ENCODE results near the gene B4GALNT4. TPM values are rescaled to one million over a fixed set of nuclear protein-coding genes. Genes with fewer than 3 reads are reported as not detected.
A peak's percentile ranks its signal among the peaks of the same experiment; 100 is the strongest.
"Not testable (repeated sequence)": the region's sequence is repeated elsewhere in the genome, so short reads cannot be mapped to it uniquely, and the experiment has no call there.

The B4GALNT4 gene
- total and polyA plus RNA-seq, 2 experiments from 2014 or later: 35.8 to 94.4 TPM

DNA sequence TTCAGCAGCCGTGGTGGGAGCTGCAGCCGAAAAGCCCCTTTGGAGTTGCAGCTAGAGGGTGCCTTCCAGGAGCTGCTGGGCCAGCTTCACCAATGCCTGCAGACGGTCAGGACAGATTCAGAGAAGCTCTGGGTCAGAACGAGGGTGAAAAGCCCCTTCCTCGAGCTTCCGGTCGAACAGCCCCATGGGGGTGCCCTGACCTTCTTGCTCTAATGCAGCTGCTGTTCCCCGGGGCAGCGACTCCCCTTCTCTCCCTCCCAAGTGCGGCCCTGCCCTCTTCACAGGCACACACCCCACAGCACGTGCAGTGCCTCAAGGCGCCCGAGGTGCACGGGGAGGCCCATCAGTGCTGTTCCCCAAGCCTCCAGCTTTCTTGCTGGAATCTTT, 39.0 kb upstream of the B4GALNT4 start:
- Histone ChIP-seq H3K4me1 (ENCODE audit: low read depth) (peaks cover 25% of the 10 kb centered on the region), H3K36me3 (no peaks in the 10 kb centered on the region), H3K27me3 (no peaks in the 10 kb centered on the region), H3K9me3 (ENCODE audit: low read depth) (no peaks in the 10 kb centered on the region), H3K27ac (no peak overlapping the region), H3K4me3 (no peak overlapping the region)
- TF ChIP-seq, protein P1, sequence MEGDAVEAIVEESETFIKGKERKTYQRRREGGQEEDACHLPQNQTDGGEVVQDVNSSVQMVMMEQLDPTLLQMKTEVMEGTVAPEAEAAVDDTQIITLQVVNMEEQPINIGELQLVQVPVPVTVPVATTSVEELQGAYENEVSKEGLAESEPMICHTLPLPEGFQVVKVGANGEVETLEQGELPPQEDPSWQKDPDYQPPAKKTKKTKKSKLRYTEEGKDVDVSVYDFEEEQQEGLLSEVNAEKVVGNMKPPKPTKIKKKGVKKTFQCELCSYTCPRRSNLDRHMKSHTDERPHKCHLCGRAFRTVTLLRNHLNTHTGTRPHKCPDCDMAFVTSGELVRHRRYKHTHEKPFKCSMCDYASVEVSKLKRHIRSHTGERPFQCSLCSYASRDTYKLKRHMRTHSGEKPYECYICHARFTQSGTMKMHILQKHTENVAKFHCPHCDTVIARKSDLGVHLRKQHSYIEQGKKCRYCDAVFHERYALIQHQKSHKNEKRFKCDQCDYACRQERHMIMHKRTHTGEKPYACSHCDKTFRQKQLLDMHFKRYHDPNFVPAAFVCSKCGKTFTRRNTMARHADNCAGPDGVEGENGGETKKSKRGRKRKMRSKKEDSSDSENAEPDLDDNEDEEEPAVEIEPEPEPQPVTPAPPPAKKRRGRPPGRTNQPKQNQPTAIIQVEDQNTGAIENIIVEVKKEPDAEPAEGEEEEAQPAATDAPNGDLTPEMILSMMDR (IDR thresholded peaks at IDR 0.05; ENCODE audit: low read depth, low read length): no peak
- no peak for DNase-seq (ENCODE audit: low read depth in 1 of 2, low spot score in 1 of 2)

DNA sequence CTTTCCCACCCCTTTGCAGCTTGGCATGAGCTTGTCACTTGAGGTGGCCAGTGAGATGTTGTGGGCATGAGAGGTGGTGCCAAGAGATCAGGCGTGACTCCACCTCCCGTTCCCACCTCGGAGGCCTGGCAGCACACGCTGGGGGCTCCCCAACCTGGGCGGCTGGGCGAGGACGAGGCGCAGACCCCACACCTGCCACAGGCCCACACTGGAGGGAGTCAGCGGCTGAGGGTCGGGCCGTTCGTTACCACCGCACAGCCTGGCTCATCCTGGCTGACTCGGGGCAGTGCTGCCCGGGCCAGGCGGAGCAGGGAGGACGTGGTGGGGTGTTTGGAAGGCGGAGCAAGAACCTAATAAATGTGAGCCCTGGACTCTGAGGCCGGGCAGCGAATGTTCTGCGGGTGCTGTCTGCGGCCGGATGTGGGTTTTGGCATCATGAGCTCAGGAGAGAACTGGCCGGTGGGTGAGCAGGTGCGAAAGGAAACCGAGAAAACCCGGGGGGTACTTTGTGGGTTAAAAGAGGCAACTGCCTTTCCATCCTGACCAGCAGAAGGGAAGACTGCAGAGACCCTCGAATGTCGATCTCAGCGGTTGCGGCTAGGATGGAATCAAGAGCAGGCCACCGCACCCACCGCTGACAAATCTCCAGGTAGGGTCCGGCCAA, 38.5 kb upstream of the B4GALNT4 start:
- no peak for DNase-seq (ENCODE audit: low read depth in 1 of 2, low spot score in 1 of 2)
- TF ChIP-seq, protein P1 (IDR thresholded peaks at IDR 0.05; ENCODE audit: low read depth, low read length): no peak
- Histone ChIP-seq H3K4me3 (no peak overlapping the region), H3K4me1 (ENCODE audit: low read depth) (peaks cover 30% of the 10 kb centered on the region), H3K27ac (no peak overlapping the region), H3K27me3 (no peaks in the 10 kb centered on the region), H3K36me3 (no peaks in the 10 kb centered on the region), H3K9me3 (ENCODE audit: low read depth) (no peaks in the 10 kb centered on the region)

DNA sequence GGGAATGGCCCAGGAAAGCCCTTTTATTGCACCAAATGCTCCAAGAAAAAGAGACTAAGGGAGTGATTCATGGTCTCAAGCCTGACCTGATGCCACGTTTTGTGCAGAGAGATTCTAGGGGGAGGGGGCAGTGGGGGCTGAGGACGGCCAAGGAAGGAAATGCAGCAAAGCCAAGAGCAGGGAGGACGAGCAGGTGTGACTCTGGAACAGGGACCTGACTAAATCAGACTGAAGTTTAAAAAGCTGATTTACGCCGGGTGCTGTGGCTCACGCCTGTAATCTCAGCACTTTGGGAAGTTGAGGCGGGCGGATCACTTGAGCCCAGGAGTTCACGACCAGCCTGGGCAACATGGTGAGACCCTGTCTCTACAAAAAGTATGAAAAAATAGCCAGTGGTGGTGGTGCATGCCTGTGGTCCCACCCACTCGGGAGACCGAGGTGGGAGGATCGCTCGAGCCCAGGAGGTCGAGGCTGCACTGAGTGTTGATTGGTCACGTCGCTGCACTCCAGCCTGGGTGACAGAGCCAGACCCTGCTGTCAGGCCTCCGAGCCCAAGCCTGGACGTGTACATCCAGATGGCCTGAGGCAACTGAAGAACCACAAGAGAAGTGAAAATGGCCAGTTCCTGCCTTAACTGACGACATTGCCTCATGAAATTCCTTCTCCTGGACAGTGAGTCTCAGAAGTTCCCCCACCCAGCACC, 37.8 kb upstream of the B4GALNT4 start:
- Histone ChIP-seq H3K9me3 (ENCODE audit: low read depth) (no peaks in the 10 kb centered on the region), H3K36me3 (no peaks in the 10 kb centered on the region), H3K27ac (no peak overlapping the region), H3K27me3 (no peaks in the 10 kb centered on the region), H3K4me3 (no peak overlapping the region), H3K4me1 (ENCODE audit: low read depth) (peaks cover 31% of the 10 kb centered on the region)
- TF ChIP-seq, protein P1 (IDR thresholded peaks at IDR 0.05; ENCODE audit: low read depth, low read length): no peak
- DNase-seq (ENCODE audit: low read depth in 1 of 2, low spot score in 1 of 2): no peak

DNA sequence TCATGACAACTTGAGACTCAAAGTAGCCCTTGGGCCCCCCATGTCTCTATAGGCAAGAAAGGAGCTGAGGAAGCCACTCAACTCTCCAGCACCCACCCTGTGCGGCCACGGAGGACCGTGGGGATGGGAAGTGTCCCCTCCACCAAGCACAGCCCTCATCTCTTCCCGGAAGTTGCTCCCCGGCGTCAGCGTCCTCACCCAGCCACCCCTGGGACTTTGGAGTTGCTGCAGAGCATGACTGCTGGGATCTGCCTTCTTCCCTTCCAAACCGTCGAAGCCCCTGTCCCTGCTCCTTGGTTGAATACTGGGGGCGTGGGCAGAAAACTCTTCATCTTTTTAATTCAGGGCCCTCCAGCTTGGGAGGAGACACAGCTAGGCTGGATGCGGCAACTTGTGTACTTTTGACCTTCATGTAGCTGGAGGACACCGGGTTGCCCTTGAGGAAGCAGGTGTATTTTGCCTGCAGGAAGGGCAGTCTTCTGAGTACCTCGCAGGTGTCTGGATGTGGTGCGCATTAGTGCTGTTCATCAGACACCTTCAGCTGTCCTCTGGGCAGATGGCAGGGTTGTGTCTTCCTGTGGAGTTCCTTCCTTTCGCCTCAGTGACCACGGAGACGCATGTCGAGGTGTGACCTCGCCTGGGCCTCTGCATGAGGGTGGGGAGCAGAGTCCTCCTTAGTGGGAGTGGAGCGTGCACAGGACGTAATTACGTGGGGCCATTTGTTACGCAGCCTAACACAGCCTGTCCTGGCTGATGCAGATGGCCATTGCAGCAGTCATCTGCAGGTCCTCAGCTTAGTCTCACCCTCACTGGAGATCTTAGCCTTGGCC, 36.4 kb upstream of the B4GALNT4 start:
- no peak overlapping the region for H3K27ac ChIP-seq
- no peaks in the 10 kb centered on the region for H3K9me3 ChIP-seq (ENCODE audit: low read depth)
- H3K4me1 ChIP-seq (ENCODE audit: low read depth): peaks cover 21% of the 10 kb centered on the region
- H3K36me3 ChIP-seq: no peaks in the 10 kb centered on the region
- no peak for DNase-seq (ENCODE audit: low read depth in 1 of 2, low spot score in 1 of 2)
- H3K27me3 ChIP-seq: no peaks in the 10 kb centered on the region
- TF ChIP-seq, protein P1 (IDR thresholded peaks at IDR 0.05; ENCODE audit: low read depth, low read length): no peak
- no peak overlapping the region for H3K4me3 ChIP-seq

DNA sequence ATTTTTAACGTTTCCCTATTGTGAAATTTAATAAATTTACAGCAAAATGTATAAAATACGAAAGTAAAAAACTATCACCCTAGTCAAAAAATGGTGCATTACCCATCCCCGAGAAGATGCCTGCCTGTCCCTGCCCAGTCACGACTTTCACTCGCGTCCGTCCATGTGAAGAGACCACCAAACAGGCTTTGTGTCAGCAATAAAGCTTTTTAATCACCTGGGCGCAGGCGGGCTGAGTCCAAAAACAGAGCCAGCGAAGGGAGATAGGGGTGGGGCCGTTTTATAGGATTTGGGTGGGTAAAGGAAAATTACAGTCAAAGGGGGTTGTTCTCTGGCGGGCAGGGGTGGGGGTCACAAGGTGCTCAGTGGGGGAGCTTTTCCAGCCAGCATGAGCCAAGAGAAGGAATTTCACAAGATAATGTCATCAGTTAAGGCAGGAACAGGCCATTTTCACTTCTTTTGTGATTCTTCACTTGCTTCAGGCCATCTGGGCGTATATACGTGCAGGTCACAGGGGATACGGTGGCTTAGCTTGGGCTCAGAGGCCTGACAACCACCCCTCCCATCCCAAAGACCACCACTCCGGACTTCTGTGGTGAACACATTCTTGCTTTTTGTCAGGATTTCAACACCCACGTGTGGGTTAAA, 35.6 kb upstream of the B4GALNT4 start:
- not testable (repeated sequence) for H3K9me3 ChIP-seq (ENCODE audit: low read depth); H3K4me3 ChIP-seq; H3K27me3 ChIP-seq; DNase-seq (ENCODE audit: low read depth in 1 of 2, low spot score in 1 of 2); H3K36me3 ChIP-seq
- peak overlapping the region; percentile 54 for H3K27ac ChIP-seq
- H3K4me1 ChIP-seq (ENCODE audit: low read depth): peaks cover 21% of the 10 kb centered on the region

All from cardiac muscle cell (in vitro differentiated cells and primary cell).